DOHH2 (cell line): ENCODE data around the gene WDR48.

Experiments used
- H3F3A ChIP-seq: fragments of 200-600 bp; sonication (generic), shearing (Covaris generic); 2 replicates; pipeline ENCODE4 v1.6.0; 2016; ENCODE audit warnings: antibody characterized with exemption, mild to moderate bottlenecking; ENCODE audit not compliant: control insufficient read depth, insufficient read depth
- H3K27ac ChIP-seq: fragments of 200-600 bp; sonication (generic); 2 replicates; pipeline ENCODE4 v1.5.1; 2014; ENCODE audit warnings: low read depth, mild to moderate bottlenecking, low read length, moderate library complexity
- H3K27me3 ChIP-seq: fragments of 200-600 bp; sonication (generic); 2 replicates; pipeline ENCODE4 v1.6.1; 2014; ENCODE audit warnings: mild to moderate bottlenecking, low read length, mixed read lengths; ENCODE audit not compliant: control insufficient read depth
- H3K36me3 ChIP-seq: fragments of 200-600 bp; sonication (generic); 2 replicates; pipeline ENCODE4 v1.6.1; 2014; ENCODE audit warnings: mild to moderate bottlenecking, low read length, moderate library complexity, mixed read lengths; ENCODE audit not compliant: control insufficient read depth
- H3K4me1 ChIP-seq: fragments of 200-600 bp; sonication (generic); 2 replicates; pipeline ENCODE4 v1.6.1; 2014; ENCODE audit warnings: mild to moderate bottlenecking, low read length, mixed read lengths; ENCODE audit not compliant: control insufficient read depth
- H3K4me2 ChIP-seq: fragments of 200-600 bp; sonication (generic); 2 replicates; pipeline ENCODE4 v1.6.0; 2014; ENCODE audit warnings: mild to moderate bottlenecking, low read length, moderate library complexity
- H3K4me3 ChIP-seq: fragments of 200-600 bp; sonication (generic); 2 replicates; pipeline ENCODE4 v1.5.1; 2014; ENCODE audit warnings: mild to moderate bottlenecking, low read length, mixed read lengths
- H3K79me2 ChIP-seq: fragments of 200-600 bp; sonication (generic); 2 replicates; pipeline ENCODE4 v1.6.1; 2014; ENCODE audit warnings: mild to moderate bottlenecking, low read length, mixed read lengths; ENCODE audit not compliant: control insufficient read depth
- H3K9me2 ChIP-seq: fragments of 200-600 bp; sonication (generic); replicated peaks from 2 replicates; pipeline ENCODE4 v1.6.1; 2014; ENCODE audit warnings: mild to moderate bottlenecking, low read length, mixed read lengths; ENCODE audit not compliant: control insufficient read depth
- H3K9me3 ChIP-seq: fragments of 200-600 bp; sonication (generic); 2 replicates; pipeline ENCODE4 v1.6.1; 2014; ENCODE audit warnings: antibody characterized with exemption, low read length, mixed read lengths; ENCODE audit not compliant: control insufficient read depth, insufficient read depth
- H4K20me1 ChIP-seq: fragments of 200-600 bp; sonication (generic); 2 replicates; pipeline ENCODE4 v1.6.0; 2014; ENCODE audit warnings: low read depth, mild to moderate bottlenecking, antibody characterized with exemption, low read length, moderate library complexity; ENCODE audit not compliant: control insufficient read depth, insufficient read depth
- CTCF ChIP-seq: fragments of 200-600 bp; sonication (generic); IDR thresholded peaks from one replicate; pipeline ENCODE4 v1.5.1; 2014; ENCODE audit warnings: antibody characterized with exemption, mild to moderate bottlenecking, low read depth, low read length; ENCODE audit not compliant: poor library complexity, severe bottlenecking
- EZH2phosphoT487 ChIP-seq: fragments of 200-600 bp; sonication (generic); IDR thresholded peaks from 2 replicates; pipeline ENCODE4 v1.6.1; 2017; ENCODE audit warnings: borderline replicate concordance, mild to moderate bottlenecking, antibody characterized with exemption, low read length, moderate library complexity, mixed read lengths

Gene WDR48

DNA sequence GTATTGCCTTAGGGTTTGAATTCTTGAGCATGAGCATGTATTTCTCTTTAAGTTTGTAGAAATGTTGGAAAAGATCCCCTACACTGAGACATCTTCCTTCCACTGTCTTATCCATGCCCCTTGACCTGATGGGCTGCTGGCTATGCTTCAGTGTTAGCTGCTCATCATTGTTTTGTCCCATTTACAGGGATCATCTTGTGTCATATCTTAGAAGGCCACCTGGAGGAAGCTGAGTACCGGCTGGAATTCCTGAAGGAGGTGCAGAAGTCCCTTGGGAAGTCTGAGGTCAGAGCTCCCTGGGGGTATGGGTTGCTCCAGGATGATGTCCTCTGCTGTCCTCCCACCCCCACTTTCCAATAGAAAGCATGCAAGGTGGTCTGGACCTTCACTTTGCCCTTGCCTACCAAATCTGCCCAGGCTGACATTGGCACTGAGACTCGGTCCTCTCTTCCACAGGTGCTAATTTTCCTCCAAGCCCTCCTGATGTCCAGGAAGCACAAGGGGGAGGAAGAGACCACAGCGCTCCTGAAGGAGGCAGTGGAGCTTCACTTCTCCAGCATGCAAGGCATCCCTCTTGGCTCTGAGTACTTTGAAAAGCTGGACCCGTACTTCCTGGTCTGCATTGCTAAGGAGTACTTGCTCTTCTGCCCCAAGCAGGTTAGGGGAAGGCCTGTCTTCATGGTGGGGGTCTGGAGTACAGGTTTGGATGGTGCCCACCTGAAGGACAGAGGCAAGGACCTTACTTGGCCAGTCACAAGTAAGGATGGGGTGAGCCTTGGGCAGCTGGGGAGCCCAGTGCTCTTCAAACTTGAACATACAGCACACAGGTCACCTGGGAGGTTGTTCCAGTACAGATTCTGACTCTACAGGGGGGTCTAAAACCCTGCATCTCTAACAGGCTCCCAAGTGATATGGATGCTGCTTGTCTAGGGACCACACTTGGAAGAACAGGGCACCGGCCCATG, 73.3 kb downstream of the WDR48 start:
- Histone ChIP-seq H3K9me2 (no peaks in the 10 kb centered on the region), H3K79me2 (no peaks in the 10 kb centered on the region), H3K27me3 (no peaks in the 10 kb centered on the region), H3K4me2 (no peak overlapping the region), H3K36me3 (no peaks in the 10 kb centered on the region), H3K4me1 (peaks cover 78% of the 10 kb centered on the region), H3K27ac (no peak overlapping the region), H3K4me3 (no peak overlapping the region), H3K9me3 (no peaks in the 10 kb centered on the region), H3F3A (no peaks in the 10 kb centered on the region; the same call in 1 of the 2 replicates), H4K20me1 (no peaks in the 10 kb centered on the region)
- TF ChIP-seq EZH2phosphoT487 (no peak), CTCF (no peak)

GRCh38 chr3:39125841-39126500, 74.2 kb downstream of the WDR48 start:
- H3K79me2 ChIP-seq = no peaks in the 10 kb centered on the region
- no peaks in the 10 kb centered on the region for H3K9me3 ChIP-seq
- no peaks in the 10 kb centered on the region for H4K20me1 ChIP-seq
- no peaks in the 10 kb centered on the region for H3K36me3 ChIP-seq
- H3K27me3 ChIP-seq = no peaks in the 10 kb centered on the region
- no peak overlapping the region for H3K27ac ChIP-seq
- no peak overlapping the region for H3K4me3 ChIP-seq
- H3K4me1 ChIP-seq = peaks cover 76% of the 10 kb centered on the region
- no peak for TF ChIP-seq CTCF
- no peak for TF ChIP-seq EZH2phosphoT487
- H3K4me2 ChIP-seq = no peak overlapping the region
- no peaks in the 10 kb centered on the region; the same call in 1 of the 2 replicates for H3F3A ChIP-seq
- no peaks in the 10 kb centered on the region for H3K9me2 ChIP-seq

DNA sequence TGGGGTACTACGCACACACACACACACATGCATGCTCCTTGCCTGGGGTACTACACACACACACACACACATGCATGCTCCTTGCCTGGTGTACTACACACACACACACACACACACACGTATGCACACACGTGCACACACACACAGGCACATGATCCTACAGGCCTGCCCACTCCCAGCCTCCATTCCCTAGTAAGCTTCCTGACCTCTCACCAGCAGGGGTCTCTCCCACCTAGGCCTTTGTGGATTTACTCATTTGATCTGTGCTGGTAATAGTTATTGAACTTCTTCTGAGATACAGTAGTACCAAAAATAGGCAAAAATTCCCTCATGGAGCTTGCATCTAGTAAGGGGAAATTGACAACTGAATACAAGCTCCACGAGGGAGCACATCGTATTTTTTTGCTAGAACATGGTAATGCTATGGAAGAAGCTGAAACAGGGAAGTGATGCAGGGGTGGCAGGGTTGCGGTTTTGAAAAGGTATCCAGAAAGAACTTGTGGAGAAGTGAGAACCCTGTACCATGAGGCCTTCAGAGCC, 74.8 kb downstream of the WDR48 start:
- Histone ChIP-seq H3K4me2 (peak overlapping the region; percentile 73), H3K4me3 (peak overlapping the region; percentile 46), H4K20me1 (no peaks in the 10 kb centered on the region), H3K79me2 (no peaks in the 10 kb centered on the region), H3F3A (no peaks in the 10 kb centered on the region; the same call in 1 of the 2 replicates), H3K36me3 (no peaks in the 10 kb centered on the region), H3K9me2 (no peaks in the 10 kb centered on the region), H3K27ac (no peak overlapping the region; the same call in 1 of the 2 replicates), H3K9me3 (no peaks in the 10 kb centered on the region), H3K4me1 (peaks cover 70% of the 10 kb centered on the region), H3K27me3 (no peaks in the 10 kb centered on the region)
- TF ChIP-seq CTCF (peak; percentile 70), EZH2phosphoT487 (no peak)
